Body of pancreas (tissue), 4 donors: ENCODE results near the gene SYMPK.

ENCODE experiments used
- POLR2A ChIP-seq, 3 donors: fragments of 450-650 bp; IDR thresholded peaks; one replicate each; pipeline ENCODE4 v1.6.1; 2016; ENCODE audit warnings: antibody characterized with exemption in 3 of 3, mild to moderate bottlenecking in 2 of 3
- TF ChIP-seq, protein P1 (sequence below), 7 experiments: fragments of 450-650 bp in 4 of 7; fragments of 200-600 bp in 3 of 7; sonication (generic) in 3 of 7; IDR thresholded peaks; one replicate each; pipeline ENCODE4 v1.5.1; 2016 to 2019; ENCODE audit warnings: antibody characterized with exemption in 7 of 7

DNA sequence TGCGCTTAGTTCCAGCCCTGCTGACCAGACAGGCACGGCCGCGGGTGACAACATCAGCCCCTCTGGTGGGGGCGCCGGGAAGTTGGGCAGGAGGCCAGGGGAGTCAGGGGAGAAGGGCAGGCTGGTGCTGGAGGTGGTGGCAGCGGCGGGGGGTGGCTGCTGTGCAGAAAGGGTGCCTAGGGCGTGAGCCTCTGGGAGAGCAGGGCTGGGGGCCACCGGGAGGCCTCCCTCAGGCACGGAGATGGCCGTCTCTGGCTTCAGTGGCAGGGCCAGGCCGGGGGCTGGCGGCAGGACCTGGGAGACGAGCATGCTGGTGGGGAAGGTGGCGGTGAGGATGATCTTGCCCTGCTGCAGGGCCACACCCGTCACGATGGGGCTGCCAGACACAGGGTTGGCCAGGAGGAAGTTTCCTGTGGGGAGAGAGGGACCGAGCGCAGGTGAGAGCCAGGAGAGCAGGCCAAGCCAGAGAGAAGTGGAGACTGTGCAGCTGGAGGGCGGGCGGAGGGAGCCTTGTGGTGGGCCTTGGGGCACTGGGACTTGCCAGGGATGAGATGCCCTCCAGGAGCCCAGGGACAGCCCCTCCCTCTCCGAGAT, 97.1 kb downstream of the SYMPK start:
- TF ChIP-seq, protein P1, sequence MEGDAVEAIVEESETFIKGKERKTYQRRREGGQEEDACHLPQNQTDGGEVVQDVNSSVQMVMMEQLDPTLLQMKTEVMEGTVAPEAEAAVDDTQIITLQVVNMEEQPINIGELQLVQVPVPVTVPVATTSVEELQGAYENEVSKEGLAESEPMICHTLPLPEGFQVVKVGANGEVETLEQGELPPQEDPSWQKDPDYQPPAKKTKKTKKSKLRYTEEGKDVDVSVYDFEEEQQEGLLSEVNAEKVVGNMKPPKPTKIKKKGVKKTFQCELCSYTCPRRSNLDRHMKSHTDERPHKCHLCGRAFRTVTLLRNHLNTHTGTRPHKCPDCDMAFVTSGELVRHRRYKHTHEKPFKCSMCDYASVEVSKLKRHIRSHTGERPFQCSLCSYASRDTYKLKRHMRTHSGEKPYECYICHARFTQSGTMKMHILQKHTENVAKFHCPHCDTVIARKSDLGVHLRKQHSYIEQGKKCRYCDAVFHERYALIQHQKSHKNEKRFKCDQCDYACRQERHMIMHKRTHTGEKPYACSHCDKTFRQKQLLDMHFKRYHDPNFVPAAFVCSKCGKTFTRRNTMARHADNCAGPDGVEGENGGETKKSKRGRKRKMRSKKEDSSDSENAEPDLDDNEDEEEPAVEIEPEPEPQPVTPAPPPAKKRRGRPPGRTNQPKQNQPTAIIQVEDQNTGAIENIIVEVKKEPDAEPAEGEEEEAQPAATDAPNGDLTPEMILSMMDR (IDR thresholded peaks at IDR 0.05), result no peak
- no peak for TF ChIP-seq POLR2A (IDR thresholded peaks at IDR 0.05)
